HCT116 (cell line): Measurements from ENCODE around the gene SUV39H1. TPM values are rescaled to one million over a fixed set of nuclear protein-coding genes. Genes with fewer than 3 reads are reported as not detected.
A peak's percentile ranks its signal among the peaks of the same experiment; 100 is the strongest.

ENCODE experiments used
- ATAC-seq: fragments of 200-7000 bp; cut with Tn5 transposase; 2 replicates; pipeline ENCODE4 v1.9.1; 2020; ENCODE audit warnings: mild to moderate bottlenecking, moderate library complexity
- BruUV-seq: library from RNA; stranded (reverse); fragments of 400-500 nt; replicated peaks from 2 replicates; lab custom pipeline; 2021; lab: Mats Ljungman, UMichigan
- CTCF ChIA-PET: fragments of 300-600 bp; sonication (Branson Sonifier 250); formaldehyde crosslinking; loops from one replicate; lab custom pipeline; 2021; ENCODE audit warnings: antibody characterized with exemption; lab: Charles Lee
- POLR2A ChIA-PET: fragments of 300-600, 350-600 bp; sonication (Branson Sonifier 250); formaldehyde crosslinking; loops from one replicate; lab custom pipeline; 2021; ENCODE audit warnings: antibody characterized with exemption; lab: Charles Lee
- RAD21 ChIA-PET, 2 experiments: fragments of 300-600 bp; sonication (Branson Sonifier 250); formaldehyde crosslinking; loops; one replicate each; lab custom pipeline; 2023; ENCODE audit warnings: low total read pairs in 2 of 2; ENCODE audit not compliant: uncharacterized antibody in 2 of 2, unreplicated experiment in 2 of 2, low non-redundant PET in 1 of 2; lab: Charles Lee
- DNase-seq: peaks from one replicate; pipeline ENCODE4 v3.0.0-alpha.2; 2010; ENCODE audit warnings: low read depth, low spot score
- H2AFZ ChIP-seq: fragments of 200-600 bp; shearing (Covaris generic), sonication (generic); 2 replicates; pipeline ENCODE4 v1.6.1; 2017; ENCODE audit warnings: low read depth, mixed run types, mixed read lengths, antibody characterized with exemption, low read length; ENCODE audit not compliant: poor library complexity, severe bottlenecking
- H3K27ac ChIP-seq: 2 replicates; pipeline ENCODE4 v1.5.1; 2012; ENCODE audit warnings: low read depth, low read length
- H3K27me3 ChIP-seq: fragments of 200-600 bp; sonication (generic); 2 replicates; pipeline ENCODE4 v1.6.1; 2016; ENCODE audit warnings: mixed run types, low read length, mixed read lengths; ENCODE audit not compliant: insufficient read depth
- H3K36me3 ChIP-seq, 2 experiments: fragments of 200-500 bp in 1 of 2; fragments of 200-600 bp in 1 of 2; sonication (Bioruptor generic) in 1 of 2; sonication (generic) in 1 of 2; 2 replicates each; pipeline versions ENCODE4 v1.5.1 to v1.6.1; 2014 to 2016; ENCODE audit warnings: low read length in 2 of 2, inconsistent platforms in 1 of 2, mixed read lengths in 1 of 2, mixed run types in 1 of 2; ENCODE audit not compliant: insufficient read depth in 2 of 2, control insufficient read depth in 1 of 2
- H3K4me1 ChIP-seq, 2 experiments: fragments of 200-600 bp in 1 of 2; sonication (generic) in 1 of 2; 2 replicates each; pipeline versions ENCODE4 v1.5.1 to v1.6.1; 2012 to 2017; ENCODE audit warnings: low read length in 2 of 2, inconsistent platforms in 1 of 2, mild to moderate bottlenecking in 1 of 2, mixed read lengths in 1 of 2, mixed run types in 1 of 2, moderate library complexity in 1 of 2; ENCODE audit not compliant: insufficient read depth in 2 of 2, control insufficient read depth in 1 of 2
- H3K4me2 ChIP-seq: fragments of 200-600 bp; sonication (generic); 2 replicates; pipeline ENCODE4 v1.6.1; 2017; ENCODE audit warnings: mixed run types, low read length, mixed read lengths
- H3K4me3 ChIP-seq, 2 experiments: fragments of 200-600 bp in 1 of 2; sonication (generic) in 1 of 2; replicated peaks in 1 of 2; 2 replicates each; pipeline ENCODE4 v1.5.1; 2011 to 2016; ENCODE audit warnings: low read length in 2 of 2, control low read depth in 1 of 2, low read depth in 1 of 2, mild to moderate bottlenecking in 1 of 2, mixed read lengths in 1 of 2, mixed run types in 1 of 2
- H3K79me2 ChIP-seq: fragments of 200-600 bp; sonication (generic); 2 replicates; pipeline ENCODE4 v1.6.1; 2017; ENCODE audit warnings: mild to moderate bottlenecking, mixed run types, low read length, moderate library complexity, mixed read lengths; ENCODE audit not compliant: insufficient read depth
- H3K9ac ChIP-seq: fragments of 200-600 bp; sonication (generic); 2 replicates; pipeline ENCODE4 v1.6.1; 2016; ENCODE audit warnings: low read length, mixed read lengths
- H3K9me2 ChIP-seq: fragments of 200-600 bp; sonication (generic), shearing (Covaris generic); 2 replicates; pipeline ENCODE4 v1.6.1; 2017; ENCODE audit warnings: mixed run types, mild to moderate bottlenecking, moderate library complexity; ENCODE audit not compliant: insufficient read depth
- H3K9me3 ChIP-seq, 2 experiments: fragments of 200-500 bp in 1 of 2; fragments of 200-600 bp in 1 of 2; sonication (Bioruptor generic) in 1 of 2; sonication (generic) in 1 of 2; 2 replicates each; pipeline ENCODE4 v1.6.1; 2014 to 2017; ENCODE audit warnings: low read length in 2 of 2, mixed read lengths in 2 of 2, inconsistent platforms in 1 of 2, low read depth in 1 of 2, mild to moderate bottlenecking in 1 of 2, mixed run types in 1 of 2, moderate library complexity in 1 of 2; ENCODE audit not compliant: control insufficient read depth in 1 of 2, insufficient read depth in 1 of 2
- H4K20me1 ChIP-seq: fragments of 200-600 bp; sonication (generic), shearing (Covaris generic); 2 replicates; pipeline ENCODE4 v1.6.1; 2017; ENCODE audit warnings: mixed run types, mild to moderate bottlenecking, moderate library complexity; ENCODE audit not compliant: insufficient read depth
- ATF3 ChIP-seq: IDR thresholded peaks from 2 replicates; pipeline ENCODE4 v1.6.1; 2012
- CBX3 ChIP-seq: IDR thresholded peaks from 2 replicates; pipeline ENCODE4 v1.6.1; 2012; ENCODE audit warnings: low read depth
- CEBPB ChIP-seq: IDR thresholded peaks from 2 replicates; pipeline ENCODE4 v1.6.1; 2012; ENCODE audit warnings: low read depth
- CTCF ChIP-seq, 3 experiments: fragments of 200-600 bp in 1 of 3; sonication (generic) in 1 of 3; IDR thresholded peaks in 2 of 3; conservative IDR thresholded peaks in 1 of 3; 2 replicates each; pipeline ENCODE4 v1.5.1; 2012 to 2017; ENCODE audit warnings: low read depth in 2 of 3, low read length in 2 of 3, antibody characterized with exemption in 1 of 3, borderline replicate concordance in 1 of 3, control low read depth in 1 of 3, mild to moderate bottlenecking in 1 of 3, mixed read lengths in 1 of 3, mixed run types in 1 of 3, moderate library complexity in 1 of 3; ENCODE audit not compliant: insufficient read depth in 1 of 3
- ELF1 ChIP-seq: IDR thresholded peaks from 2 replicates; pipeline ENCODE4 v1.6.1; 2012; ENCODE audit warnings: low read depth, borderline replicate concordance
- EZH2 ChIP-seq: fragments of 200-600 bp; sonication (generic); IDR thresholded peaks from 2 replicates; pipeline ENCODE4 v1.6.1; 2017; ENCODE audit warnings: antibody characterized with exemption, mixed run types
- EZH2phosphoT487 ChIP-seq: fragments of 200-600 bp; IDR thresholded peaks from 2 replicates; pipeline ENCODE4 v1.6.1; 2018; ENCODE audit warnings: antibody characterized with exemption, borderline replicate concordance
- JUND ChIP-seq: IDR thresholded peaks from 2 replicates; pipeline ENCODE4 v1.6.1; 2012
- POLR2A ChIP-seq: IDR thresholded peaks from 2 replicates; pipeline ENCODE4 v1.7.0; 2011; ENCODE audit warnings: borderline replicate concordance; ENCODE audit not compliant: insufficient read depth, insufficient read length; ENCODE audit errors: extremely low read depth
- SP1 ChIP-seq: IDR thresholded peaks from 2 replicates; pipeline ENCODE4 v1.6.1; 2012; ENCODE audit warnings: low read depth
- SRF ChIP-seq: IDR thresholded peaks from 2 replicates; pipeline ENCODE4 v1.6.1; 2012; ENCODE audit warnings: low read depth
- TCF7L2 ChIP-seq: IDR thresholded peaks from 2 replicates; pipeline ENCODE4 v1.7.0; 2011; ENCODE audit warnings: borderline replicate concordance, inconsistent platforms; ENCODE audit not compliant: insufficient read depth, insufficient read length; ENCODE audit errors: extremely low read depth
- YY1 ChIP-seq: IDR thresholded peaks from 2 replicates; pipeline ENCODE4 v1.6.1; 2011; ENCODE audit warnings: low read length, low read depth, moderate library complexity, mild to moderate bottlenecking; ENCODE audit not compliant: insufficient replicate concordance; ENCODE audit errors: extremely low read depth
- ZFX ChIP-seq: fragments of 450-650 bp; IDR thresholded peaks from 2 replicates; pipeline ENCODE4 v1.6.1; 2017
- ZNF274 ChIP-seq: fragments of 200-500 bp; sonication (Bioruptor generic); IDR thresholded peaks from 2 replicates; pipeline ENCODE4 v1.6.1; 2014; ENCODE audit warnings: mild to moderate bottlenecking, low read depth, low read length, inconsistent platforms
- intact Hi-C: fragments of 100-400 bp; cut with micrococcal nuclease; formaldehyde crosslinking; loops from 2 replicates; pipeline ENCODE4 v1.10.0; 2022
- total RNA-seq: library from RNA; stranded (reverse); gene quantifications from one replicate; pipeline ENCODE4 v1.2.1, GENCODE V29; 2021; ENCODE audit not compliant: unreplicated experiment

Gene SUV39H1
- total RNA-seq, 1 experiment from 2014 or later, result 16.3 TPM

GRCh38 chrX:48736303-48736702 lies 39.8 kb downstream of the SUV39H1 start:
- Histone ChIP-seq H3K9ac (peak overlapping the region; percentile 51), H3K27ac (0 out of 2 replicates have a peak overlapping the region, but pooled peaks have one; percentile 12), H3K4me1 (peaks cover 6 to 12% of the 10 kb centered on the region in 2 experiments; a peak in 3 of 4 replicates), H3K9me2 (no peaks in the 10 kb centered on the region), H4K20me1 (no peaks in the 10 kb centered on the region), H3K9me3 (no peaks in the 10 kb centered on the region), H3K4me2 (peak overlapping the region; percentile 90), H3K36me3 (no peaks in the 10 kb centered on the region), H3K27me3 (no peaks in the 10 kb centered on the region), H2AFZ (no peak overlapping the region), H3K4me3 (peak overlapping the region; percentile 61 to 72), H3K79me2 (no peaks in the 10 kb centered on the region)
- BruUV-seq, result no TSS peak
- DNase-seq (no peak), ATAC-seq (no peak)
- CTCF ChIA-PET, result no interaction called here
- TF ChIP-seq JUND (no peak), ATF3 (no peak), ZFX (no peak), ZNF274 (no peak), EZH2 (no peak), YY1 (no peak), POLR2A (no peak), SP1 (no peak), CBX3 (no peak)
- POLR2A ChIA-PET, result no interaction called here
- intact Hi-C loops, result no loop called here
- RAD21 ChIA-PET, result no interaction called here

- no TSS peak for BruUV-seq
- intact Hi-C loops, result no loop called here
- peaks cover 6 to 12% of the 10 kb centered on the region in 2 experiments; a peak in 3 of 4 replicates for H3K4me1 ChIP-seq
- no peaks in the 10 kb centered on the region for H3K36me3 ChIP-seq
- peak overlapping the region; percentile 61 to 72 for H3K4me3 ChIP-seq
- CTCF ChIA-PET, result no interaction called here
- POLR2A ChIA-PET, result interaction anchor here (0.7 to 1.4 kb wide), 5 partner anchors 8 to 175 kb away, joined by 3 to 6 read pairs (median 3); partner anchors contain the start of genes HDAC6 and SLC35A2
- ATAC-seq (no peak), DNase-seq (no peak)
- TF ChIP-seq CEBPB (no peak), CTCF (IDR thresholded peaks at IDR 0.05 in 2 of 3, conservative IDR thresholded peaks at IDR 0.05 in 1 of 3; ENCODE audit: borderline replicate concordance in 1 of 3, insufficient read depth in 1 of 3, low read depth in 2 of 3, low read length in 2 of 3) (no peak), TCF7L2 (no peak), CBX3 (no peak), EZH2phosphoT487 (no peak), SRF (no peak), ELF1 (no peak)
- H3K9me2 ChIP-seq, result no peaks in the 10 kb centered on the region
- H3K9me3 ChIP-seq, result no peaks in the 10 kb centered on the region
- H3K27me3 ChIP-seq, result no peaks in the 10 kb centered on the region
- H3K4me2 ChIP-seq, result peak overlapping the region; percentile 90
- RAD21 ChIA-PET, result no interaction called here
- H2AFZ ChIP-seq, result no peak overlapping the region
- no peaks in the 10 kb centered on the region for H3K79me2 ChIP-seq
- 0 out of 2 replicates have a peak overlapping the region, but pooled peaks have one; percentile 12 for H3K27ac ChIP-seq
- H3K9ac ChIP-seq, result peak overlapping the region; percentile 51
- no peaks in the 10 kb centered on the region for H4K20me1 ChIP-seq
Measured at GRCh38 chrX:48736878-48737212, 40.3 kb downstream of the SUV39H1 start.
